HG03060 (cell line): ENCODE measurements around the gene CIB4.

Source experiments
- ATAC-seq: cut with Tn5 transposase; IDR thresholded peaks from one replicate; pipeline ENCODE4 v1.9.1; 2021; ENCODE audit warnings: low read depth, moderate number of reproducible peaks; ENCODE audit not compliant: unreplicated experiment

The CIB4 gene

DNA sequence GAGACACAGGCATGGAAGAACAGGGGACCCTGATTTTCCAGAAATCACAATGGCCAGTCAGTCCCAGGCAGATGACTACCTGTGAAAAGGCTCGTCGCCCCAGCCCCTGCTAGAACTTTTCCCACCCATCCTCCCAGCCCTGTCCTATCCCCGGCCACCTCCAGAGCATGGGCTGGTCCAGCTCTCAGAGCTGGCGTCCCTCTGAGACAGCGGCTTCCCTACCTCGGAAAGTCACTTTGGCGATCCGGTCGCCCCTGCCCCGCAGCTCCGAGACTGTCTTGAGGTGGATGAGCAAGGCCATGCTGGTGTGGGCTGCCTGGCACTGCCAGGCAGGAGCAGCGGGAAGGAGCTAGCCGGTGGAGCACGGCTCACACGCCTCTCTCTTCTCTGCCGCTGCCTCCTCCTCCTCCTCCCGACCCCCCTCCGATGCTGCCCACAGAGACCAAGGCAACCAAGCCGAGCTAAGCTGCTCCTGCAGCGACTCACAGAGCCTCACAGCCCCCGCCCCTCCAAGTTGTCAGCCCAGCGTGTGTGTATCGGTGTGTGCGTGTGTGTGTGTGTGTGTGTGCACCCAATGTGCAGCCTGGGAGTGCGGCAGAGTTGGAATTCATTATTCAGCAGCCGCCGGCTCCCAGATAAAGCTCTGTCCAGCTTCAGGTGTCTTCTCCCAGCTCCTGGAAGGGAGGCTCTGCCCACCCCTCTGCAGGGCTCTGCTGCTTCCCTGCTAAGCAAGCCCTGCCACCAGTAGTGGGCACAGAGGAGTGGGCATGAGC, 82.7 kb downstream of the CIB4 start:
- ATAC-seq = no peak

DNA sequence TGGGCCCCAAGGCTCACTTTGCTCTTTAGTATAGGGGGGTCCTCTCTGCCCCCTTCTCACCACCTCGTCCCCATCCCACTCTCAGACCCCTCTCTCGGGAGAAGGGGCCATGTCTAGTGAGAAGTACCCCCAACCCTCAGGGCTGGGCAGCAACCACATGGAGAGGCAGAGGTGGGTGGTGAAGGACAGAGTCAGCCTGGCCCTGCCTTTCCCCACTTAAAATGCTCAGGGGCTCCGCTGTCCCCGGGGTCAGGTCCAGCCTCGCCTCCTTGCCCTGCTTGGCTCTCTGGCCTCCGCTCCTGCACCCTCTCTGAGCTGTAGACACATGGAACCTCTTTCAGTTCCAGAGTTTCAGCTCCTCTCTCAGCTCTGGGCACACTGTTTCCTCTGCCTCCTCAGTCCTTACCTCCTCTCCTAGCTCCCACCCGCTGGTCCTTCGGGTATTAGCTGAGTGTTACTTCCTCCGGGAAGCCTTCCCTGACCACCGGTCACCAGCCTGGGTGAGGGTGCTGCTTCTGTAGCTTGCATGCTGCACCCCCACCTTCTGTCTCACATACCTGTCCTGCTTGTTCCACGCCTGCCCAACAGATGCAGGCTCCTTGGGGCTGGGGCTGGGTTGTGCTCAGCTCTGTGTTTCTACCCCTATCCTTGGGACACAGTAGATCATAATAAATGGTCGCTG, 83.8 kb downstream of the CIB4 start:
- ATAC-seq = no peak

DNA sequence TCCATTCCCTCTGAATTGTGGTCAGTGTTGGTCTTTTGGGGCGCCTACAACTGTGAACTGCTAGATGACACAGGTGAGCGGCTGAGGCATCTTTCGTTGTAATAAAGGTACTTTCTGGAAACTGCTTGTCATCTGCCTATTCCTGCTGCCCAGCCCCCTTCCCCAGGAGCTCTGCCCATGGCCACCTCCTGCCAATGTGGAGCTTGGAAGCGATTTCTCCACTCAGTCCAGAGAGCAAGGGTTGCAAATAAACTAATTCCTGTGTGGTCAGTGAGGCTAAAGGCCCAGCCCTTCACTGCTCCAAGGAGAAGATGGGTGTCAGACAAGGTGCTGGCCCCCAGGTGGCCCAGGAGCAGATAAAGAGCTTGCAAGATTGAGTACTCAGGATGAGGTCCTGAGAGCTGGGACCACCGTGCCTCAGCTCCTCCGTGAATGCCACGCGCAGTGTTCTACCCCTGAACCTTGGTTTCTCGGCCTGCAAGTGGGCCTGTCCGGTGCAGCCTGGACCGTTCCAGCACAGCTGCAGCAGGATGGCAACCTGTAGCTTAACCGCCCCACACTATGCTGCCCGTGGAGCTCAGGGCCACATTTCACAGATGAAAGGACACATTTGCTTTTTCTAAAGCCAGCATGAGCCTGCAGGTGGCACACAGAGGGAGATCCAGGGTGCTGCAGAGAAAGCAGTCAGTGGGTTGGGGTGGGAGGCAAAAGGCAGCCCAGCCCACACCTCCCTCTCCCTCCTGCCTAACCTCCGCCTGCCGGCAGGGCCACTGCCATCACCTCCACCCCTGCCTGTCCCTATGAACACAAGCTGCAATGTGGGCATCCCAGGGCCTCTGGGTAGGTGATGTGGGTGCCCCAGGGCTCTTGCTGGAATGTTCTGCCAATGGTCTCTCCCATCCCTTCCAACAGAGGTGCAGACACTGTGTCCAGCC, 84.6 kb downstream of the CIB4 start:
- no peak for ATAC-seq

GRCh38 chr2:26555246-26556133, 85.7 kb downstream of the CIB4 start:
- ATAC-seq = no peak

DNA sequence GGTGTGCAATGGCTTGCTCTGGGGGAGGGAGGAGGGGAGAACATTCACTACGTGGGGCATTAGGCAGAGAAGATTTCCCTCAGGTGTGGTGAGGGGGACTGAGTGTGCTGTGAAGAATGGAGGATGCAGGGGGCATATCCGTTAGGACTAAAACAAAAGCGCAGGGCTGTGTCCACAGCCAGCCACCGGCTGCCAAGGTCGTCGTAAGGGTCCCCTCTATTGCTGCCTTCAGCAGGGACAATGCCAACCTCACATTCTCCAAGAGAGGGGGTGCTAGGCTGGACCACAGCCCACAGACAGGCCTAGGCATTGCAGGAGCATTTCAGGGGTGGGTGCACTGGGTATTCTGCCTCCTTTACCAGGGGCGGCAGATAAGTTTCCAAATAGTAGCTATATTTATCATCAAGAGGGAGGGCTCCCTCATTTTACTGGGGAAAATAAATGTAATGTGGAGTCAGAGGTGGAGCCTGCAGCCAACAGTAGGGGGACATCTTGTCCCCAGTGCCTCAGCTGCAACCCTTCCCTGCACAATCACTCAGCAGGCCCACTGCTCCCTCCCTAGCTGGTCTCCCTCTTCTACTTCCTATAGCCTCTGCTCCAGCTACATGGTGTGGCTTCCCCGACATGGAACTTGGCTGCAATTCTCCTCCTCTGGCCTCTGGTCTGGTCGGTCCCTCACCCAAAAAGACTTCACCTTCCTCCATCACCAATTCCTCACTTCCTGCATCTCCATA, 88.4 kb downstream of the CIB4 start:
- ATAC-seq = no peak

GRCh38 chr2:26550276-26551015, 90.7 kb downstream of the CIB4 start:
- ATAC-seq = no peak

DNA sequence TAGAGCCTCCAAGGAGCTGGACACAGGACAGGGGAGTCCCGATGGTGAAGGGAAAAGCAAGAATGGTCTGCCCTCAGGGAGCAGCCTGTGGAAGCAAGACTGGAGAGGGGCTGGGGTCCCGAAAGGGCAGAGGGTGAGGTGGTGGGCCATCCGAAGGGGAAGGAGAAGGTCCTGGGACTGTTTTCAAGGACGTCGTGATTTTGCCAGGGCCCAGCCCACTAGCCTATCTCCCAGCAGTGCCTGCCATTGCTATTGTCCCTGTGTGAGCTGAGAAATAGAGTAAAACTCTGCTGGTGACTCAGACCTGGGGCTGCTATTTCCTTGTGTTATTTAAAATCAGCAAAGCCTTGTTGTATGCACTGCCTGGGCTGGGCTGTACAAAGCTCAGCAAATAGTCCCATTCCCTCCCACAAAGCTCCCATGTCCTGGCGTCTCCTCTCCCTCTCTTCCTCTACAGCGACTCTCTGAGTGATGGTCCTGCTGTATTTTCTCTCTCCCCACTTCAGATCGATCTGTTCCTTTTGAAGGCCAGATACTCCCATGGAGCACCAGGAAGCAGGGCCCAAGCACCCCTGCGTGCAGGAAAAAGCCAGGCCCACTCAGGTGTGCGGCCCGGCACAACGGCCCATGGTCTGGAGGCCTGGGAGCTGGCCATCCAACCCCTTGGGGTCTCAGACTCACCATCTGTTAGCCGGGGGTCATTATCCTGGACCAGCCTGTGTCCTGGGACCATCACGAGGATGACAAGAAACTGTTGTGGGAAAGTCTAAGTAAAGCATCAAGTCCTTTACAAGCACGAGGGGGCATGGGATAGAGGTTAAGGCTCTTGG, 98.3 kb downstream of the CIB4 start:
- no peak for ATAC-seq

DNA sequence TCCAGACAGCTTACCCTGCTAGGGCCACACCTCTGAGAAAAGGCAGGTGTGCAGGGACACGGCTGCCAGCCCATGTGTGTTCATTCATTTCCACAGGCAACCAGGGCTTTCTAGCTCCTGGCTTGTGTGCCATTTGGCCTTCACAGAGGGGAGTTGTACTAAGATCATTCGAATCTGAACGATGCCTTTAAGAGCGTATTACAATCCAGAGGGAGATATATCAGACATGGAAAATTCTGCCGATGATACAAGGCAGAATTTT, 99.0 kb downstream of the CIB4 start:
- ATAC-seq = no peak

DNA sequence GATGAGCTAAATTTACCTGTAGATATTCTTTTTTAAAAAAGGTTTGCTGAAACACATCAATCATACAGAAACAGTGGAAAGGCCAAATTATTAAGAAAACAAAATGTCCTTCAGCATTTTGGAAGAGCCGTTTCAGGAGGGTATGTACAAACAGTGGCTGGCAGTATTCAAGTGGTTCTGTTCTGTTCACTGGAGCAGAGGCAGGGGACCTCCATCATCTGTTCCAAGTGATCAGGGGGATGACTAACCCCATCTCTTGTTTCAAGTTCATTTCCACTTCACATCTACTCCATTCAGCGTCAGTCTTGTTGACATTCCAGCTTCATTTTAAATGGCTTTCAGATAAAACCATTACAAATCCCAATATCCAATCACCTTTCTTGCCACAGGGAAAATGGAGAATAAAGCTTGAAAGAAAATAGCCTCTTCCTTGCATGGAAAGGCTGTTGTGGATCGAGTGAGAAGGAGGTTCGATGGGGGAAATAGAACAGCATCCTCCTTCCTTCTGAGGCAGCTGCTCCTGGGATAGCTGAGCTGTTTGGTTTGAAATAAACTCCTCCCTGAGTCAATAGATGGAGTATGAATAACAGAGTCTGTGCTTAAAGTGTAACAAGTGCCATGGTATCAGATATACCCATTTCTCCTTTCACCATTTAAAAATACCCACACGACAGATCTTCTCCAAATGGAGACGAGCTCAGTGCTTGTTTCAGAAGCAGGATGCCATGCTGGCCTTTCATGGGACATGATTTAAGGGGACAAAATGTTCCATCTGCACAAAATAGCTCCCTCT, 99.6 kb downstream of the CIB4 start:
- no peak for ATAC-seq

- no peak for ATAC-seq
These were observed 100.2 kb downstream of the CIB4 start for GRCh38 chr2:26540961-26541360.

DNA sequence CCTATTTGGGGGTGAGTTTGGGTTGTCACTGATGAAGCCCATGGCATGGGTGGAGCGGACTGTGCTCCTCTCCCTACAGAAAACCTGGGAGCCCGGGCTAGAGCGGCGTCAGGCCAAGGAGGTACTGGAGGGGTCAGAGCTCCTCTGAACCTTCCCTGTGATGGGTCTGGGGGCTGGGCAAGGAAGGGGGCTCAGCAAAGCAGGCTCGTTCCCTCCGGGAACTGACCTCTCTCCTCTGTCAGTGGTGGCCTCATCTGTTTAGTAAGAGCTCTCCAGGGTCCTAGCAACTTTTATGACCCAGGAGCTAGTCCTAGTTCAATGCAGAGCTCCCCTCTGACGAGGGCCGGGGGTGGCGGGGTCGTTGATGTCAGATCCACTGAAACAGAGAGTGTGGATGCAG, 100.9 kb downstream of the CIB4 start:
- ATAC-seq = no peak

DNA sequence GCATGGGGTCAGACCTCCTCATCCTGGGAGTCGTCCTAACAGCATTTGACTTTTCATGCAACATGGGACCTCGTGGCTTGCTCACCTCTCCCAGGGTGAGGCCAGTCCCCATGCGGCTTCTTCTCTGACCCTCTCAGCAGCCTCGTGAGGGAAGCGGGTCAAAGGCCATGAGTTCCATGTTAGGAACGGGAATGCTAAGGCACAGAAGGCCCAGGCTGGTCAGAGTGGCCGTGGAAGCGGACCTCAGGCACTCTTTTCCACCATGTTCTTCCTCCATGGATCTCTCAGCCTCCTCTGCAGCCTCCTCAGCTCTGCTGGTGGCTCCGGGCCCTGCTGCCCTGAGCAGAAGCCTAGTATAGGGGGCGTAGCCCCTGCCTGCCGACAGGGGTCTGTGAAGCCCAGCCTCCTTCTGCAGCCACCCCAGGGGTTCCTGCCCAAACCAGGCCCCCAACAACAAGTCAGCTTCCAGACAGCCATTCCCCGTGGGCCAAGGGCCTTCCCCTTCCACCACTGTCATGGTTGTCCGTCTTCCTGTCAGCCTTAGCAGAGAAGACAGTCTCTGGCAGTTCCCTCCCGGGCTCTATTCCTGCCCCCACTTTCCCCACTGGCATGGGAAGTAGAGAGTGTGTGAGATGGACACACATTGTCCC, 103.2 kb downstream of the CIB4 start:
- no peak for ATAC-seq

- ATAC-seq = no peak
These were observed 103.9 kb downstream of the CIB4 start for GRCh38 chr2:26537069-26537825.

- ATAC-seq = no peak
These were observed 104.6 kb downstream of the CIB4 start for GRCh38 chr2:26536371-26537068.

DNA sequence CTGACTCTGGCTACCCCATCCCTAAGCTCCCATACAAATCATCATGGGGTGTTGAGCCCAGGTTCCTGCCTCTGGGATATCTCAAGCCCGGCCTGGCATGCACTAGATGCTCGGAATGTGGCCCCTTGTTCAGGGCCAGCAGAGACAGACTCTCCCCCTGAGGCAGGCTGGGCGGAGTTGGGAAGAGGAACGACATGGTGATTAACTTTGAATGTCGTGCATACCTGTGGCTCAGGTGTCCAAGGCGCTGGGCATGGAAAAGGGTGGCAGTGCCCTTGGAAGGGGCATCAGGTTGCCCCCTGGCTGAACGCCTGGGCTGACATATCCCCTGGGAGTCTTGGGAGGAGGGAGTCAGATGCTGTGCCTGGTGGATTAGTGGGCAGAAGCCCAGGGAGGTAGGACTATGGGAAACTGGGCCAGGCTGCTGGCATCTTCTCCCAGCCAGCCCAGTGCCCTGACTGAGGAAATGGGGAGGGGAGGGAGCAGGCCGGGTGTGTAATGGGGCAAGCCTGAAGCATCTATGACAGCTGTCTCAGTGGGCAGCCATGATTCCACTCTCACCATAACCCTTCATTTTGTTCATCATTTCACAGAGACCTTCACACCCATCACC, 105.4 kb downstream of the CIB4 start:
- no peak for ATAC-seq
